GM11168 (cell line): ENCODE measurements around the gene ZNF346.

Experiments used
- in situ Hi-C: fragments of 300-500 bp; cut with MboI; formaldehyde crosslinking; loops from one replicate; pipeline ENCODE4 v1.12.0; 2022; ENCODE audit warnings: low sequenced_read_pairs; ENCODE audit not compliant: unreplicated experiment

ZNF346 gene

DNA sequence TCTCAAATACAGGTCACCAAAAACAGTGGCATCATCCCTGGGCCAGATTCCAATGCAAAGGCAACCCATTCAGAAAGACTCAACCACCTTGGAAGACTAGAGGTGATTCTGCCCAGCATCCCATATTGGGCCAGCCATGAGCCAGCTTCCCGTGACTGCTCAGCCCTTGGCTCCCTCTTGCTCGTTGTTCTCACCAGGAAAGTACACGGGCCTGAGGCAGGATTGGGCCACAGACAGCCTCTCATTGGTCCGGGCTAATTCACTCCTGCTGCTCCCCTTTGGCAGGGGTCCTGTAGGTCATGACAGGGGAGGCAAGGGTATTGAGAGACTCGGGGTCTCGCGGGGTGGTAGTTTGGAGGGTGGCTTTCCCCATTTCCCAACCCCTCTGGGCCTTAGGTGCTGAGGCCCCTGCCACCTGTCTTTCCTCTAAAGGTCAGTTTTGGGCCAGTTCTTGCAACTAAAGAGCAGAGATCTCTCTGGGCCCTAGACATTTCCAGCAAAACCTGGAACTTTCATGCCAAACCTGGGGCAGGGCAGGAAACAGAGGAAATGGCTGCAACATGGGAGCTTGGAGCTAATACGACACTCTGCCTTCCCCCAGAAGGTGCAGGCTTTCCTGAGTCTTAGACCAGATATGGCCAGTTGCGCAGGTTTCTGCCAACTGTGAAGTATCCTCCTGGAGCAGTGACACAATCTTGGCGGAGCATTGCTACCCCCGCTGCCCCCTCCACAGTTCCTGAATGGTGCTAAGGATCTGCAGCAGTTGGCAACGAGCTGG, 42.2 kb downstream of the ZNF346 start:
- in situ Hi-C loops, result no loop called here

GRCh38 chr5:177065491-177065890, 43.0 kb downstream of the ZNF346 start:
- in situ Hi-C loops, result no loop called here

GRCh38 chr5:177066224-177066623, 43.7 kb downstream of the ZNF346 start:
- in situ Hi-C loops, result no loop called here

DNA sequence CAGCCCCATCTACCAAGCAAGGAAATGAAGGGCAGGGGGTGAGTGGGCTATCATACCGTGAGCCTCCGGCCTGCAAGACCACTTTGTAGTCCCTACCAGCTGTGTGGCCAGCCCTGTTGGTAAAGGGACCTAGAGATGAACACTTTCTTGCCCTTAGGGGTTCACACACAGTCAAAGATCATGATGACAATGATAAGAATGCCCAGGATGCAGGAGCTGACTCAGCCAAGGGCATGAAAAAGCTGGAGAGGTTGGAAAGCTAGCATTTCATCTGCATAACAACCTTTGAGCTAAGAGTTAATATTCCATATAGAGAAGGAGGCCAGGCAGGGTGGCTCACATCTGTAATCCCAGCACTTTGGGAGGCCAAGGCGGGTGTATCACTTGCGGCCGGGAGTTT, 45.0 kb downstream of the ZNF346 start:
- in situ Hi-C loops, result no loop called here

GRCh38 chr5:177070536-177071191, 48.2 kb downstream of the ZNF346 start:
- in situ Hi-C loops, result no loop called here

GRCh38 chr5:177071666-177072385, 49.3 kb downstream of the ZNF346 start:
- in situ Hi-C loops, result no loop called here

DNA sequence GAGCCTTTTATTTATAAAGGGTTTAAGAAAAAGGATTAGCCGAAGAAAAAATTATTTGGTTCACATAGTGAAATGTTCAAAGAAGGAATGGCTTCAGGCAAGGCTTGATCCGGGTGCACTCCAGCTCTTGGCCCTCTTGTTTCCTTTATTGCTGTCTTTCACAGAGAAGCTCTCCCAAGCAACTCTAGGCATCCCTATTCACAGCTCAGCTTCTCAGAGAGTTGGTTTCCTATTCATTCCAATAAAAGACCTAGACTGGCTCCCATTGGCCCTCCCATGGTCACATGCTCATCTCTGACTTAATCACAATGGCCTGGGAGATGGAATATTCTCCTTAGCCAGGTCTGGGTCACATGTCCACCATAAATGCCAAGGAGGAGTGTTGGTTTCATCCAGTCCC, 54.8 kb downstream of the ZNF346 start:
- in situ Hi-C loops, result no loop called here

GRCh38 chr5:177079606-177080005, 57.1 kb downstream of the ZNF346 start:
- in situ Hi-C loops, result no loop called here

GRCh38 chr5:177080265-177080664, 57.8 kb downstream of the ZNF346 start:
- in situ Hi-C loops, result no loop called here

DNA sequence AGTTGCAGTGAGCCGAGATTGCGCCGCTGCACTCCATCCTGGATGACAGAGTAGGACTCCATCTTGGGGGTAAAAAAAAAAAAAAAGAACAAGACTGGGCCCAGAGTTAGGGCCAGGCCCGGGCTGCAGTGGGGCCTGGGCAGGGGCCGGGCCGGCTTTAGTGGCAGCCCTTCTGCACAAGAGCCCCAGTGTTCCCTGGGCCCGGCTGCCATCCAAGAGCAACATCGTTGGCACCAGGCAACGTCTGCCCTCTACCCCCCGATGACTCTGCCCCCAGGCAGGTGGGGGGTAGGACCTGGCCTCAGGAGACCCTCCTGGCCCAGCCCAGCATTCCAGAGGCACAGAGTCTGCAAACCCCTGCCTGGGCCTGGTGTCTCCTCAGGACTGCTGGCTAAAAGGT, 59.4 kb downstream of the ZNF346 start:
- in situ Hi-C loops, result no loop called here

GRCh38 chr5:177083357-177083756, 60.9 kb downstream of the ZNF346 start:
- in situ Hi-C loops, result no loop called here

- in situ Hi-C loops, result no loop called here
Measured at GRCh38 chr5:177084175-177084574, 61.7 kb downstream of the ZNF346 start.

DNA sequence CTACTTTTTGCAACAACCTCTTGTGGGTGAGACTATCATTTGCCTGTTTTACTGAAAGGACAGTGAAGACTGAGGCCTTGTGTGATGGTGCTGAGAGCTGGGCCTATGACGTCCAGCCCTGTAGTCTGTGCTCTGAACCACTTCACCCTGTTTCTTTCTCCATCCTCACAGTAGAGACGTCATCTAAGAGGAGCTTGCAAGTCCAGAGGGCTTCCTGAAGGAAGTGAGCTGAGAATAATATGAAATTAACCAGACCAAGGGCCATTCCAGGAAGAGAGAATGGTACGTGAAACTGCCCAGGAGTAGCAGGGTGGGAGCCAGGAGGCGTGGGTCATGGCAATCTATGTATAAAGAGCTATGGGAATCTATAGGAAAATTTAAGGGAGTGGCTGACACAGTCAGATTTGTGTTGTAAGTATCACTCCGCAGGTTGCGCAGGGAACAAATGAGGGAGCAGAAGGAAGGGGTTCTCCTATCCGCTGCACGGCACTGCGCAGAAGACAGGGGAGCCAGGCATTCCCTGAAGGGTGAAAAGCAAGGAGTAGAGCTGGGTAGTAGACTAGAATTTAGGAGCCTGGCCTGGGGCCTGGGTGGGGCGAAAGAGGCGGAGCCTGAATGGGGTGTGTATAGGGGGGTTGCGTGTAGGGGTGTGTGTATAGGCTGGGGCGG, 63.6 kb downstream of the ZNF346 start:
- in situ Hi-C loops, result no loop called here

GRCh38 chr5:177086654-177087397, 64.3 kb downstream of the ZNF346 start, which contains the start of gene FGFR4:
Gene FGFR4, plus strand, starts transcription at chr5:177086915. Its CDS starts 2,688 bp downstream, at chr5:177089603.
- in situ Hi-C loops, result no loop called here

DNA sequence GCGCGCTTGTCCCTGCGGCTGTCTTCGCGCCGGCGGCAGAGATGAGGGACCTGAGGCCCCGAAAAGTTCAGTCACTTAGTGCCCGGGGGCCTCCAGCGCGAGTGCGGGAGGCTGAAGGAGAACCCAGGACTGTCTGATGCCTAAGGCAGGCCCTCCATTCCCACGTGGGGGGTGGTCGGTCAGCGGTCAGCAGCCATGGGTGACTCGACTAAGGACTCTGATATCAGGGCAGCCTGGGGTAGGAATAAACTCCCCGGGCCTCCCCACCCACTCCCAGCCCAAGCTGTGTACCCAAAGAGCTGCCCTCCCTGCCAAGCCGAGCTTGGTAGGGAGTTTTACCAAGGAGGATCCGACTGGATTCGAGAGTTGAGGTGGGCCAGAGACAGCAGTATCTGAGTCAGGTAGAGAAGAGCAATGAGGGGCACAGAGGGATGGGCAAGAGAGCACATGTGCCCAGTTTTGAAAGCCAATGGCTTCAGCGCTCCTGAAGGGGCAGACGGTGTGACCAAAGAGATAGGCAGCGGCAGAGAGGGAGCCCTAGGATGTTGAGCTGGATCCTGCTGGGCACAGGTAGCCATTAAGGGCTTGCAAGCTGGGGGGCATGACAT, 65.0 kb downstream of the ZNF346 start:
- in situ Hi-C loops, result no loop called here

GRCh38 chr5:177089127-177089526, 66.6 kb downstream of the ZNF346 start:
- in situ Hi-C loops, result no loop called here

DNA sequence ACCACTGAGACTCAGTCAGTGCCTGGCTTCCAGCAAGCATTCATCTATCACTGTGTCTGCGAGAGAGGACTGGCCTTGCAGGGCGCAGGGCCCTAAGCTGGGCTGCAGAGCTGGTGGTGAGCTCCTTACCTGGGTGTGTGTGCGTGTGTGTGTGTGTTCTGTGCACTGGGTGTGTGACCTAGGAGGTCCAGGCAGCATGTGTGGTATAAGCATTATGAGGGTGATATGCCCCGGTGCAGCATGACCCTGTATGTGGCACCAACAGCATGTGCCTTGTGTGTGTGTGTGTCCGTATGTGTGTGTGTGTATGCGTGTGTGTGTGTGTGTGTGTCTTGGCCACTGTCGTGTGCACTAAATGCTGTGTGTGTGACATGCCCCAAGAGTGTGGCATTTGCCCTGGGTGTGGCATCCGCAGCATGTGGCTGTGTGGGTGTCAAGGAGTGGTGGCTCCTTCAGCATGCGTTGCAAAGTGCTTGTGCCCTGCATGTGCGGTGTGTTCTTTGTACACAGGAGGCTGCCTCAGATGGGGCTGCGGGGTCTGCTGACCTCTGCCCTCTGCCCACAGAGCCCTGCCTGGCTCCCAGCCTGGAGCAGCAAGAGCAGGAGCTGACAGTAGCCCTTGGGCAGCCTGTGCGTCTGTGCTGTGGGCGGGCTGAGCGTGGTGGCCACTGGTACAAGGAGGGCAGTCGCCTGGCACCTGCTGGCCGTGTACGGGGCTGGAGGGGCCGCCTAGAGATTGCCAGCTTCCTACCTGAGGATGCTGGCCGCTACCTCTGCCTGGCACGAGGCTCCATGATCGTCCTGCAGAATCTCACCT, 67.5 kb downstream of the ZNF346 start:
- in situ Hi-C loops, result no loop called here

DNA sequence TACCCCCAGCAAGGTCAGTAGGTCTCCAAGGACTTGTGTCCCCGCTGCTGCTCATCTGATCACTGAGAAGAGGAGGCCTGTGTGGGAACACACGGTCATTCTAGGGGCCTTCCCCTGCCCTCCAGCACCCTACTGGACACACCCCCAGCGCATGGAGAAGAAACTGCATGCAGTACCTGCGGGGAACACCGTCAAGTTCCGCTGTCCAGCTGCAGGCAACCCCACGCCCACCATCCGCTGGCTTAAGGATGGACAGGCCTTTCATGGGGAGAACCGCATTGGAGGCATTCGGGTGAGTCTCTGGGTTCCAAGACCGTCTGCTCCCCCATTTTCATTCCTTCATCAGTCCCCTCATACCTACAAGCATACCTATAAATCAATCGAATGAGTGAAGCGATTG, 68.3 kb downstream of the ZNF346 start:
- in situ Hi-C loops, result no loop called here

DNA sequence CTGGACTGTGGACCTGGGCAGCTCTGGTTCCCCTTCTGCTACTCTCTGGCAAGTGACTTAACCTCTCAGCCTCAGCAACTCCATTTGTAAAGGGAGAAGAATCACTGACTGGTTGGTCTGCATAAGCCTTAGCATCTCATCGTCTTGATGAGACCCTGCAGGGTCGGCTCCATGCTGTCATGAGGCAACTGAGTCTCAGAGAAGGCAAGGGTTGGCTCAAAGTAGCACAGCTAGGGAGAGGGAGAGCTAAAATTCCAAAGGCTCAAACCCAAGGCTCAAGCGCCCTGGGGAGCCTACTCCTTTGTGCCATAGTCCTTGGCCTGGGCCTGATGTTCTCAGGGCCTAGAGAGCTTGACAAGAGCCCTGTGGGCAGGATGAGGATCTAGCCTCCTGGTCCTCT, 68.7 kb downstream of the ZNF346 start:
- in situ Hi-C loops, result no loop called here
